Activated naive CD8-positive, alpha-beta T cell (primary cell): Measurements from ENCODE around the gene TNS1.

Experiments
- H3K27ac Mint-ChIP-seq: one replicate; pipeline ENCODE4 v1.8.0; 2021; ENCODE audit warnings: mixed read lengths
- H3K27me3 Mint-ChIP-seq: one replicate; pipeline ENCODE4 v1.8.0; 2021; ENCODE audit warnings: mixed read lengths
- H3K36me3 Mint-ChIP-seq: one replicate; pipeline ENCODE4 v1.8.0; 2021; ENCODE audit warnings: mixed read lengths
- H3K4me1 Mint-ChIP-seq: one replicate; pipeline ENCODE4 v1.8.0; 2021; ENCODE audit warnings: low read depth, mixed read lengths
- H3K4me3 Mint-ChIP-seq: one replicate; pipeline ENCODE4 v1.8.0; 2021; ENCODE audit warnings: mild to moderate bottlenecking, mixed read lengths
- H3K9me3 Mint-ChIP-seq: one replicate; pipeline ENCODE4 v1.8.0; 2021; ENCODE audit warnings: low read depth, mixed read lengths

The TNS1 gene

GRCh38 chr2:217927601-217928323, 75.0 kb downstream of the TNS1 start:
- Mint-ChIP-seq H3K4me3 (no peak overlapping the region), H3K27me3 (no peaks in the 10 kb centered on the region), H3K9me3 (no peaks in the 10 kb centered on the region), H3K27ac (no peak overlapping the region), H3K4me1 (no peaks in the 10 kb centered on the region), H3K36me3 (no peaks in the 10 kb centered on the region)

GRCh38 chr2:217926801-217927200, 76.0 kb downstream of the TNS1 start:
- no peaks in the 10 kb centered on the region for H3K36me3 Mint-ChIP-seq
- no peaks in the 10 kb centered on the region for H3K9me3 Mint-ChIP-seq
- H3K4me3 Mint-ChIP-seq = no peak overlapping the region
- H3K27ac Mint-ChIP-seq = no peak overlapping the region
- no peaks in the 10 kb centered on the region for H3K27me3 Mint-ChIP-seq
- no peaks in the 10 kb centered on the region for H3K4me1 Mint-ChIP-seq

- Mint-ChIP-seq H3K27ac (no peak overlapping the region), H3K36me3 (no peaks in the 10 kb centered on the region), H3K4me1 (no peaks in the 10 kb centered on the region), H3K9me3 (no peaks in the 10 kb centered on the region), H3K27me3 (no peaks in the 10 kb centered on the region), H3K4me3 (no peak overlapping the region)
Measured at GRCh38 chr2:217924346-217924901, 78.4 kb downstream of the TNS1 start.

- Mint-ChIP-seq H3K4me1 (no peaks in the 10 kb centered on the region), H3K27me3 (no peaks in the 10 kb centered on the region), H3K4me3 (no peak overlapping the region), H3K9me3 (no peaks in the 10 kb centered on the region), H3K27ac (no peak overlapping the region), H3K36me3 (no peaks in the 10 kb centered on the region)
Measured at GRCh38 chr2:217923007-217923686, 79.6 kb downstream of the TNS1 start.

- no peaks in the 10 kb centered on the region for H3K9me3 Mint-ChIP-seq
- H3K4me3 Mint-ChIP-seq = no peak overlapping the region
- H3K36me3 Mint-ChIP-seq = no peaks in the 10 kb centered on the region
- H3K27ac Mint-ChIP-seq = no peak overlapping the region
- H3K4me1 Mint-ChIP-seq = no peaks in the 10 kb centered on the region
- no peaks in the 10 kb centered on the region for H3K27me3 Mint-ChIP-seq
Measured at GRCh38 chr2:217922101-217923006, 80.4 kb downstream of the TNS1 start.

- Mint-ChIP-seq H3K27me3 (no peaks in the 10 kb centered on the region), H3K9me3 (no peaks in the 10 kb centered on the region), H3K4me3 (no peak overlapping the region), H3K36me3 (no peaks in the 10 kb centered on the region), H3K27ac (no peak overlapping the region), H3K4me1 (no peaks in the 10 kb centered on the region)
Measured at GRCh38 chr2:217920879-217921603, 81.8 kb downstream of the TNS1 start.

GRCh38 chr2:217919781-217920351, 82.9 kb downstream of the TNS1 start:
- H3K4me3 Mint-ChIP-seq = no peak overlapping the region
- no peaks in the 10 kb centered on the region for H3K27me3 Mint-ChIP-seq
- H3K27ac Mint-ChIP-seq = no peak overlapping the region
- no peaks in the 10 kb centered on the region for H3K4me1 Mint-ChIP-seq
- H3K36me3 Mint-ChIP-seq = no peaks in the 10 kb centered on the region
- no peaks in the 10 kb centered on the region for H3K9me3 Mint-ChIP-seq

GRCh38 chr2:217919204-217919603, 83.6 kb downstream of the TNS1 start:
- Mint-ChIP-seq H3K27me3 (no peaks in the 10 kb centered on the region), H3K4me1 (no peaks in the 10 kb centered on the region), H3K27ac (no peak overlapping the region), H3K4me3 (no peak overlapping the region), H3K9me3 (no peaks in the 10 kb centered on the region), H3K36me3 (no peaks in the 10 kb centered on the region)

- Mint-ChIP-seq H3K27ac (no peak overlapping the region), H3K9me3 (no peaks in the 10 kb centered on the region), H3K4me3 (no peak overlapping the region), H3K36me3 (no peaks in the 10 kb centered on the region), H3K27me3 (no peaks in the 10 kb centered on the region), H3K4me1 (no peaks in the 10 kb centered on the region)
Measured at GRCh38 chr2:217918308-217919024, 84.3 kb downstream of the TNS1 start.

- Mint-ChIP-seq H3K27ac (no peak overlapping the region), H3K9me3 (no peaks in the 10 kb centered on the region), H3K36me3 (no peaks in the 10 kb centered on the region), H3K4me1 (no peaks in the 10 kb centered on the region), H3K27me3 (no peaks in the 10 kb centered on the region), H3K4me3 (no peak overlapping the region)
Measured at GRCh38 chr2:217916504-217917254, 86.1 kb downstream of the TNS1 start.

GRCh38 chr2:217915706-217916105, 87.1 kb downstream of the TNS1 start:
- Mint-ChIP-seq H3K9me3 (no peaks in the 10 kb centered on the region), H3K4me1 (no peaks in the 10 kb centered on the region), H3K27me3 (no peaks in the 10 kb centered on the region), H3K36me3 (no peaks in the 10 kb centered on the region), H3K4me3 (no peak overlapping the region), H3K27ac (no peak overlapping the region)

- no peaks in the 10 kb centered on the region for H3K9me3 Mint-ChIP-seq
- no peaks in the 10 kb centered on the region for H3K4me1 Mint-ChIP-seq
- no peak overlapping the region for H3K27ac Mint-ChIP-seq
- no peak overlapping the region for H3K4me3 Mint-ChIP-seq
- no peaks in the 10 kb centered on the region for H3K27me3 Mint-ChIP-seq
- H3K36me3 Mint-ChIP-seq = no peaks in the 10 kb centered on the region
Measured at GRCh38 chr2:217914878-217915277, 87.9 kb downstream of the TNS1 start.

- Mint-ChIP-seq H3K36me3 (no peaks in the 10 kb centered on the region), H3K9me3 (no peaks in the 10 kb centered on the region), H3K4me3 (no peak overlapping the region), H3K4me1 (no peaks in the 10 kb centered on the region), H3K27me3 (no peaks in the 10 kb centered on the region), H3K27ac (no peak overlapping the region)
Measured at GRCh38 chr2:217914078-217914477, 88.7 kb downstream of the TNS1 start.
